NT2/D1 (cell line): Measurements from ENCODE around the gene GM2A.

Experiments
- DNase-seq: peaks from one replicate; pipeline ENCODE4 v3.0.0-alpha.2; 2011; ENCODE audit warnings: low read depth, low spot score
- H3K27me3 ChIP-seq: 2 replicates; pipeline ENCODE4 v1.6.0; 2011; ENCODE audit warnings: mild to moderate bottlenecking; ENCODE audit not compliant: insufficient read length, insufficient read depth
- H3K36me3 ChIP-seq: 2 replicates; pipeline ENCODE4 v1.6.1; 2011; ENCODE audit warnings: mild to moderate bottlenecking, low read length, mixed read lengths; ENCODE audit not compliant: insufficient read depth, insufficient read length
- H3K4me1 ChIP-seq: 2 replicates; pipeline ENCODE4 v1.5.1; 2011; ENCODE audit not compliant: insufficient read depth, insufficient read length
- H3K4me3 ChIP-seq: 2 replicates; pipeline ENCODE4 v1.5.1; 2011; ENCODE audit warnings: low read depth; ENCODE audit not compliant: insufficient read length
- H3K9ac ChIP-seq: 2 replicates; pipeline ENCODE4 v1.6.0; 2011; ENCODE audit warnings: low read depth; ENCODE audit not compliant: insufficient read length
- H3K9me3 ChIP-seq: 2 replicates; pipeline ENCODE4 v1.5.1; 2011; ENCODE audit warnings: mild to moderate bottlenecking, low read length; ENCODE audit not compliant: insufficient read depth
- SUZ12 ChIP-seq: IDR thresholded peaks from 2 replicates; pipeline ENCODE4 v1.6.1; 2011; ENCODE audit not compliant: insufficient read length, insufficient read depth; ENCODE audit errors: extremely low read depth
- YY1 ChIP-seq: IDR thresholded peaks from 2 replicates; pipeline ENCODE4 v1.6.1; 2011; ENCODE audit not compliant: insufficient read length, insufficient read depth
- ZNF274 ChIP-seq: IDR thresholded peaks from 2 replicates; pipeline ENCODE4 v1.6.1; 2011; ENCODE audit warnings: mild to moderate bottlenecking, low read depth, low read length

GM2A gene

GRCh38 chr5:151264113-151264512, 11.1 kb downstream of the GM2A start:
- Histone ChIP-seq H3K4me1 (peaks cover 7% of the 10 kb centered on the region), H3K27me3 (no peaks in the 10 kb centered on the region), H3K4me3 (no peak overlapping the region), H3K9me3 (no peaks in the 10 kb centered on the region), H3K36me3 (peaks cover 21% of the 10 kb centered on the region), H3K9ac (no peak overlapping the region)
- TF ChIP-seq SUZ12 (no peak), ZNF274 (no peak), YY1 (no peak)
- no peak for DNase-seq

GRCh38 chr5:151267491-151268260, 14.7 kb downstream of the GM2A start:
- no peaks in the 10 kb centered on the region for H3K27me3 ChIP-seq
- peaks cover 7% of the 10 kb centered on the region for H3K4me1 ChIP-seq
- peaks cover 14% of the 10 kb centered on the region for H3K36me3 ChIP-seq
- H3K9me3 ChIP-seq, result no peaks in the 10 kb centered on the region
- H3K4me3 ChIP-seq, result no peak overlapping the region
- no peak overlapping the region for H3K9ac ChIP-seq
- DNase-seq, result no peak
- TF ChIP-seq ZNF274, result no peak

- TF ChIP-seq ZNF274 (no peak), SUZ12 (no peak), YY1 (no peak)
- Histone ChIP-seq H3K9me3 (no peaks in the 10 kb centered on the region), H3K4me3 (no peak overlapping the region), H3K4me1 (no peaks in the 10 kb centered on the region), H3K9ac (no peak overlapping the region), H3K27me3 (no peaks in the 10 kb centered on the region), H3K36me3 (peaks cover 13% of the 10 kb centered on the region)
- no peak for DNase-seq
Measured at GRCh38 chr5:151270599-151270998, 17.6 kb downstream of the GM2A start.

- Histone ChIP-seq H3K9me3 (no peaks in the 10 kb centered on the region), H3K9ac (no peak overlapping the region), H3K36me3 (peaks cover 13% of the 10 kb centered on the region), H3K4me3 (no peak overlapping the region), H3K27me3 (no peaks in the 10 kb centered on the region), H3K4me1 (no peaks in the 10 kb centered on the region)
- DNase-seq, result no peak
- TF ChIP-seq SUZ12, result no peak
- no peak for TF ChIP-seq ZNF274
- no peak for TF ChIP-seq YY1
Measured at GRCh38 chr5:151271336-151271735, 18.4 kb downstream of the GM2A start.

- no peak for DNase-seq
- Histone ChIP-seq H3K9me3 (no peaks in the 10 kb centered on the region), H3K36me3 (no peaks in the 10 kb centered on the region), H3K27me3 (no peaks in the 10 kb centered on the region), H3K4me3 (no peak overlapping the region), H3K9ac (no peak overlapping the region), H3K4me1 (no peaks in the 10 kb centered on the region)
- TF ChIP-seq SUZ12 (no peak), YY1 (no peak), ZNF274 (no peak)
Measured at GRCh38 chr5:151274666-151275065, 21.7 kb downstream of the GM2A start.

GRCh38 chr5:151275803-151276202, 22.8 kb downstream of the GM2A start:
- no peaks in the 10 kb centered on the region for H3K27me3 ChIP-seq
- H3K4me1 ChIP-seq, result no peaks in the 10 kb centered on the region
- TF ChIP-seq YY1 (no peak), SUZ12 (no peak), ZNF274 (no peak)
- H3K9ac ChIP-seq, result no peak overlapping the region
- H3K36me3 ChIP-seq, result no peaks in the 10 kb centered on the region
- no peaks in the 10 kb centered on the region for H3K9me3 ChIP-seq
- no peak for DNase-seq
- no peak overlapping the region for H3K4me3 ChIP-seq

GRCh38 chr5:151278845-151279244, 25.9 kb downstream of the GM2A start:
- Histone ChIP-seq H3K4me1 (no peaks in the 10 kb centered on the region), H3K4me3 (no peak overlapping the region), H3K9ac (no peak overlapping the region), H3K36me3 (no peaks in the 10 kb centered on the region), H3K27me3 (no peaks in the 10 kb centered on the region), H3K9me3 (no peaks in the 10 kb centered on the region)
- DNase-seq, result no peak
- TF ChIP-seq YY1 (no peak), SUZ12 (no peak), ZNF274 (no peak)

GRCh38 chr5:151280443-151280842, 27.5 kb downstream of the GM2A start:
- Histone ChIP-seq H3K27me3 (no peaks in the 10 kb centered on the region), H3K9me3 (no peaks in the 10 kb centered on the region), H3K4me1 (no peaks in the 10 kb centered on the region), H3K9ac (no peak overlapping the region), H3K36me3 (no peaks in the 10 kb centered on the region), H3K4me3 (no peak overlapping the region)
- no peak for DNase-seq
- TF ChIP-seq ZNF274, result no peak
- no peak for TF ChIP-seq YY1
- no peak for TF ChIP-seq SUZ12
